Mononuclear cell (primary cell): ENCODE data around the gene INPP5E. TPM values are rescaled to one million over a fixed set of nuclear protein-coding genes. Genes with fewer than 3 reads are reported as not detected.

Experiments used
- H3K27me3 ChIP-seq: 2 replicates; pipeline ENCODE4 v1.6.0; 2011; ENCODE audit warnings: low read length, control low read depth; ENCODE audit not compliant: insufficient read depth
- H3K4me1 ChIP-seq: 2 replicates; pipeline ENCODE4 v1.5.1; 2011; ENCODE audit warnings: mild to moderate bottlenecking, low read length, control low read depth; ENCODE audit not compliant: insufficient read depth
- H3K4me3 ChIP-seq: 2 replicates; pipeline ENCODE4 v1.5.1; 2011; ENCODE audit warnings: mild to moderate bottlenecking, low read length, moderate library complexity
- H3K9me3 ChIP-seq: 2 replicates; pipeline ENCODE4 v1.5.1; 2011; ENCODE audit warnings: low read depth, mild to moderate bottlenecking, control low read depth, low read length
- total RNA-seq: library from RNA; depleted of rRNA; stranded (reverse); fragments of >200 nt; gene quantifications from one replicate; pipeline ENCODE4 v1.2.3, GENCODE V29; 2012

Gene INPP5E
- total RNA-seq, 1 donor: 5.5 TPM

GRCh38 chr9:136462664-136463063, 23.0 kb upstream of the INPP5E start:
- H3K9me3 ChIP-seq: no peaks in the 10 kb centered on the region
- no peaks in the 10 kb centered on the region for H3K27me3 ChIP-seq
- H3K4me1 ChIP-seq: no peaks in the 10 kb centered on the region
- H3K4me3 ChIP-seq: no peak overlapping the region

GRCh38 chr9:136460772-136461325, 21.2 kb upstream of the INPP5E start:
- H3K9me3 ChIP-seq: no peaks in the 10 kb centered on the region
- H3K4me3 ChIP-seq: no peak overlapping the region
- H3K27me3 ChIP-seq: no peaks in the 10 kb centered on the region
- no peaks in the 10 kb centered on the region for H3K4me1 ChIP-seq

- Histone ChIP-seq H3K4me3 (no peak overlapping the region), H3K9me3 (no peaks in the 10 kb centered on the region), H3K4me1 (no peaks in the 10 kb centered on the region), H3K27me3 (no peaks in the 10 kb centered on the region)
Observed at GRCh38 chr9:136459425-136459824, 19.8 kb upstream of the INPP5E start.

- Histone ChIP-seq H3K9me3 (no peaks in the 10 kb centered on the region), H3K27me3 (no peaks in the 10 kb centered on the region), H3K4me1 (no peaks in the 10 kb centered on the region), H3K4me3 (no peak overlapping the region)
Observed at GRCh38 chr9:136457326-136457725, 17.7 kb upstream of the INPP5E start.

- Histone ChIP-seq H3K27me3 (no peaks in the 10 kb centered on the region), H3K4me1 (no peaks in the 10 kb centered on the region), H3K4me3 (no peak overlapping the region), H3K9me3 (no peaks in the 10 kb centered on the region)
Observed at GRCh38 chr9:136456258-136456657, 16.6 kb upstream of the INPP5E start.

GRCh38 chr9:136455043-136456002, 15.7 kb upstream of the INPP5E start:
- no peaks in the 10 kb centered on the region for H3K9me3 ChIP-seq
- H3K4me1 ChIP-seq: no peaks in the 10 kb centered on the region
- H3K27me3 ChIP-seq: no peaks in the 10 kb centered on the region
- no peak overlapping the region for H3K4me3 ChIP-seq

GRCh38 chr9:136454026-136454796, 14.6 kb upstream of the INPP5E start:
- Histone ChIP-seq H3K4me3 (no peak overlapping the region), H3K4me1 (no peaks in the 10 kb centered on the region), H3K9me3 (no peaks in the 10 kb centered on the region), H3K27me3 (no peaks in the 10 kb centered on the region)

- Histone ChIP-seq H3K27me3 (no peaks in the 10 kb centered on the region), H3K4me3 (no peak overlapping the region), H3K9me3 (no peaks in the 10 kb centered on the region), H3K4me1 (no peaks in the 10 kb centered on the region)
Observed at GRCh38 chr9:136453326-136453725, 13.7 kb upstream of the INPP5E start.

- no peaks in the 10 kb centered on the region for H3K9me3 ChIP-seq
- no peak overlapping the region for H3K4me3 ChIP-seq
- H3K27me3 ChIP-seq: no peaks in the 10 kb centered on the region
- H3K4me1 ChIP-seq: no peaks in the 10 kb centered on the region
Observed at GRCh38 chr9:136451221-136451877, 11.7 kb upstream of the INPP5E start.

- Histone ChIP-seq H3K4me3 (no peak overlapping the region), H3K9me3 (no peaks in the 10 kb centered on the region), H3K27me3 (no peaks in the 10 kb centered on the region), H3K4me1 (no peaks in the 10 kb centered on the region)
Observed at GRCh38 chr9:136448655-136449054, 9.0 kb upstream of the INPP5E start.

GRCh38 chr9:136447173-136447778, 7.6 kb upstream of the INPP5E start:
- H3K4me1 ChIP-seq: no peaks in the 10 kb centered on the region
- no peak overlapping the region for H3K4me3 ChIP-seq
- H3K27me3 ChIP-seq: no peaks in the 10 kb centered on the region
- H3K9me3 ChIP-seq: no peaks in the 10 kb centered on the region

- Histone ChIP-seq H3K9me3 (no peaks in the 10 kb centered on the region), H3K4me1 (no peaks in the 10 kb centered on the region), H3K4me3 (no peak overlapping the region), H3K27me3 (no peaks in the 10 kb centered on the region)
Observed at GRCh38 chr9:136445799-136446198, 6.2 kb upstream of the INPP5E start.

GRCh38 chr9:136444102-136444501, 4.5 kb upstream of the INPP5E start:
- Histone ChIP-seq H3K9me3 (no peaks in the 10 kb centered on the region), H3K4me1 (peaks cover 4% of the 10 kb centered on the region), H3K4me3 (no peak overlapping the region), H3K27me3 (no peaks in the 10 kb centered on the region)

- Histone ChIP-seq H3K4me3 (no peak overlapping the region), H3K4me1 (peaks cover 6% of the 10 kb centered on the region), H3K27me3 (no peaks in the 10 kb centered on the region), H3K9me3 (no peaks in the 10 kb centered on the region)
Observed at GRCh38 chr9:136443687-136444086, 4.0 kb upstream of the INPP5E start.
